ENCODE data around the gene PODN. TPM values are rescaled to one million over a fixed set of nuclear protein-coding genes. Genes with fewer than 3 reads are reported as not detected.

PODN gene
- total RNA-seq, 1 donor from 2014 or later, result not detected

DNA sequence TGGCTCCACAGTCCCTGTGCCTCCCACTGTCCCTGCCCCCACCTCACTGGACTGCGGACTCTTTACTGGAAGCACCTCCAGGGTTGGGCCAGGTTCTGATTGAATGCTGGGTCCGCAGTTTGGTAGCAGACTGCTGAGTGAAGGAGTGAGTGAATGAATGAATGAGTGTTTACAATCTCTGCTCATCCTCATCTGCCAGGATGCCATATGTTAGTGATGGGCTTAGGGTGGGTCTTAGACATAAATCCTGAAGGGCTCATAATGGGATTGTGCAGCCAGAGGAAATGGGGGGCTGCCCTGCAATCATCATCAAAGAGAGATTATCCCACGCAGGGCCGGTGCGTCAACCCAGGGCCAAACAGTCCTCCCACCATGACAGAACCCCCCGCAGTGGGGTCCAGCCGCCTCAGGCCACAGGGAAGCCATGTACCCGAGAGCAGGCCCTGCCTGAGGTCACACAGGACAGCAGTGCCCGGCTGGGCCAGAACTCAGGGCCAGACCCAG is 54.3 kb downstream of the PODN start:
- no peak overlapping the region for H3K4me3 Mint-ChIP-seq
- no peaks in the 10 kb centered on the region for H3K9me3 Mint-ChIP-seq
- H3K27ac Mint-ChIP-seq, result no peak overlapping the region
- peaks cover 7% of the 10 kb centered on the region for H3K27me3 Mint-ChIP-seq
- ChIA-PET POLR2A (no interaction called here), CTCF (no interaction called here)
- DNase-seq, result no peak
- no peak for TF ChIP-seq CTCF (IDR thresholded peaks at IDR 0.05)
- H3K4me1 Mint-ChIP-seq, result no peaks in the 10 kb centered on the region
- no peak for ATAC-seq (ENCODE audit: low read depth)
- intact Hi-C loops (cut with micrococcal nuclease), result no loop called here
- H3K36me3 Mint-ChIP-seq (ENCODE audit: low read depth), result no peaks in the 10 kb centered on the region

DNA sequence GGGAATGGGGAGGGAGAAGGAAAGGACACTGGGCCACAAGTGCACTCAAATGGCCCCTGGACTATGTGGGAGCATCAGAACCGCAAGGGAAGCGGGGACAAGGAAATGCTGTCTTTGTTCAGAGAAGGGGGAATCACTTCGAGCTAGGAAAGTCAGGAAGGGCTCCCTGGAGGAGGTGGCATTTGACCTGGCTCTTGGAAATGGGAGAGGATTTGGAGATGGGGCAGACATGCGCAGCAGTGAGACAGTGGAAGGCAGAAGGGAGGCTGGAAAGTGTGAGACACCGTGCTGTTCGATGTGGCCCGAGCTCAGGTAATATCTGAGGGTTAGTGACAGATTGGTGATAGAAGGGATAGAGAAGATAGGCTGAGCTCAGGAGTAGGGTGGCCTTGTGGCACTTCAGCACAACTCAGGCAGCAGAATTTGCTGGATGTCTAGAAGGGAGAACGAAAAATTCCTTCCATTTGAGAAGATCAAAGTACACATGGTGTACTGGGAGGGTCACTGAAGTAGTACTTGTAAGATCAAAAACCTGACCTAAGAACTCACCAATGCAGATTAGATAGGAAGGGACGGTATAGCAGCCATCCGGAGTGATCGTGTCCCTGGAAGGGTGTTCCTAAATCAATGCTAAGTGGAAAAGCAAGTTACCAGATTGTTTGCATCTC is 55.1 kb downstream of the PODN start:
- CTCF ChIA-PET, result no interaction called here
- Mint-ChIP-seq H3K4me3 (no peak overlapping the region), H3K36me3 (ENCODE audit: low read depth) (no peaks in the 10 kb centered on the region), H3K27ac (no peak overlapping the region), H3K9me3 (no peaks in the 10 kb centered on the region), H3K4me1 (no peaks in the 10 kb centered on the region), H3K27me3 (peaks cover 7% of the 10 kb centered on the region)
- intact Hi-C loops (cut with micrococcal nuclease), result no loop called here
- no peak for TF ChIP-seq CTCF (IDR thresholded peaks at IDR 0.05)
- ATAC-seq (ENCODE audit: low read depth) (no peak), DNase-seq (no peak)
- POLR2A ChIA-PET, result no interaction called here

GRCh38 chr1:53117836-53118235 is 55.8 kb downstream of the PODN start:
- CTCF ChIA-PET, result no interaction called here
- intact Hi-C loops (cut with micrococcal nuclease), result no loop called here
- DNase-seq (no peak), ATAC-seq (ENCODE audit: low read depth) (no peak)
- POLR2A ChIA-PET, result no interaction called here
- H3K4me3 Mint-ChIP-seq, result no peak overlapping the region
- H3K4me1 Mint-ChIP-seq, result no peaks in the 10 kb centered on the region
- no peaks in the 10 kb centered on the region for H3K9me3 Mint-ChIP-seq
- no peaks in the 10 kb centered on the region for H3K36me3 Mint-ChIP-seq (ENCODE audit: low read depth)
- peaks cover 7% of the 10 kb centered on the region for H3K27me3 Mint-ChIP-seq
- H3K27ac Mint-ChIP-seq, result no peak overlapping the region
- TF ChIP-seq CTCF (IDR thresholded peaks at IDR 0.05), result no peak

DNA sequence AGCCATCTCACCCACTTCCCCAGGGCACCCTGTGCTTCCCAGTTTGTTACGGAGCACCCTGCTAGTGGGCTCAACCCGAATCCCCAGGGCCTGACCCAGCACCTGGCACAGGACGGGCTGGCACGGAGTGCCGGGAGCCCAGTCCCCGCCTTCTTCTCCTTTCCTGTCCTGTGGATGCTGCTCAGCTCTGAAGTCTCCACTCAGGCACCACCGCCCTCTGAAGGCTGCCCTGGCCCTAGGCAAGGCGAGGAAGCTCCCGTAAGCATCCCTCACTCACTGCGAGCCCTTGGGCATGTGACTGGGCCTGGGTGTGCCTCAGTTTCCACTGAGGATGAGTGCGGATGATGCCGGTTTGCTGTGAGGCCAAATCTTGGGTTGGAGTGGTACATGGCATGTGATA is 58.6 kb downstream of the PODN start:
- TF ChIP-seq CTCF (IDR thresholded peaks at IDR 0.05), result no peak
- ChIA-PET POLR2A (no interaction called here), CTCF (no interaction called here)
- no peak overlapping the region for H3K4me3 Mint-ChIP-seq
- intact Hi-C loops (cut with micrococcal nuclease), result no loop called here
- DNase-seq, result no peak
- H3K36me3 Mint-ChIP-seq (ENCODE audit: low read depth), result no peaks in the 10 kb centered on the region
- no peak for ATAC-seq (ENCODE audit: low read depth)
- H3K9me3 Mint-ChIP-seq, result no peaks in the 10 kb centered on the region
- H3K27me3 Mint-ChIP-seq, result peaks cover 16% of the 10 kb centered on the region
- H3K27ac Mint-ChIP-seq, result no peak overlapping the region
- H3K4me1 Mint-ChIP-seq, result no peaks in the 10 kb centered on the region

- intact Hi-C loops (cut with micrococcal nuclease), result no loop called here
- CTCF ChIA-PET, result no interaction called here
- Mint-ChIP-seq H3K36me3 (ENCODE audit: low read depth) (no peaks in the 10 kb centered on the region), H3K9me3 (no peaks in the 10 kb centered on the region), H3K4me3 (no peak overlapping the region), H3K27me3 (peaks cover 16% of the 10 kb centered on the region), H3K4me1 (no peaks in the 10 kb centered on the region), H3K27ac (no peak overlapping the region)
- POLR2A ChIA-PET, result no interaction called here
- no peak for DNase-seq
- no peak for TF ChIP-seq CTCF (IDR thresholded peaks at IDR 0.05)
- ATAC-seq (ENCODE audit: low read depth), result no peak
These were observed 59.5 kb downstream of the PODN start for GRCh38 chr1:53121319-53122172.

Data from activated B cell treated with CpG ODN at 0.5 μM for 24 hours (primary cell).